Measurements from ENCODE around the gene NRF1.

Gene NRF1

GRCh38 chr7:129644634-129645230, 33.2 kb downstream of the NRF1 start:
- Histone ChIP-seq H3K36me3 (ENCODE audit: control insufficient read depth, insufficient read depth, low read length) (no peaks in the 10 kb centered on the region; the same call in 1 of the 2 replicates), H3K4me3 (replicated peaks; ENCODE audit: low read depth, low read length) (no peak overlapping the region), H3K27me3 (replicated peaks; ENCODE audit: control insufficient read depth, insufficient read depth, low read length) (no peaks in the 10 kb centered on the region)
- no peak for DNase-seq (ENCODE audit: extremely low read depth, insufficient read length)
- TF ChIP-seq CTCF (IDR thresholded peaks at IDR 0.05; ENCODE audit: insufficient read depth, low read length, poor library complexity, severe bottlenecking): peak; percentile 23

- TF ChIP-seq CTCF (IDR thresholded peaks at IDR 0.05; ENCODE audit: insufficient read depth, low read length, poor library complexity, severe bottlenecking): no peak
- no peaks in the 10 kb centered on the region for H3K36me3 ChIP-seq (ENCODE audit: control insufficient read depth, insufficient read depth, low read length)
- no peak for DNase-seq (ENCODE audit: extremely low read depth, insufficient read length)
- H3K27me3 ChIP-seq (replicated peaks; ENCODE audit: control insufficient read depth, insufficient read depth, low read length): no peaks in the 10 kb centered on the region
- no peak overlapping the region for H3K4me3 ChIP-seq (replicated peaks; ENCODE audit: low read depth, low read length)
These were observed 35.0 kb downstream of the NRF1 start for GRCh38 chr7:129646369-129647021.

- no peak for DNase-seq (ENCODE audit: extremely low read depth, insufficient read length)
- no peaks in the 10 kb centered on the region for H3K36me3 ChIP-seq (ENCODE audit: control insufficient read depth, insufficient read depth, low read length)
- H3K4me3 ChIP-seq (replicated peaks; ENCODE audit: low read depth, low read length): no peak overlapping the region
- H3K27me3 ChIP-seq (replicated peaks; ENCODE audit: control insufficient read depth, insufficient read depth, low read length): no peaks in the 10 kb centered on the region
- no peak for TF ChIP-seq CTCF (IDR thresholded peaks at IDR 0.05; ENCODE audit: insufficient read depth, low read length, poor library complexity, severe bottlenecking)
These were observed 37.7 kb downstream of the NRF1 start for GRCh38 chr7:129649128-129649690.

- no peak for DNase-seq (ENCODE audit: extremely low read depth, insufficient read length)
- H3K36me3 ChIP-seq (ENCODE audit: control insufficient read depth, insufficient read depth, low read length): no peaks in the 10 kb centered on the region
- H3K4me3 ChIP-seq (replicated peaks; ENCODE audit: low read depth, low read length): no peak overlapping the region
- TF ChIP-seq CTCF (IDR thresholded peaks at IDR 0.05; ENCODE audit: insufficient read depth, low read length, poor library complexity, severe bottlenecking): no peak
- H3K27me3 ChIP-seq (replicated peaks; ENCODE audit: control insufficient read depth, insufficient read depth, low read length): no peaks in the 10 kb centered on the region
These were observed 38.7 kb downstream of the NRF1 start for GRCh38 chr7:129650056-129650758.

GRCh38 chr7:129652914-129653313, 41.4 kb downstream of the NRF1 start:
- DNase-seq (ENCODE audit: extremely low read depth, insufficient read length): no peak
- TF ChIP-seq CTCF (IDR thresholded peaks at IDR 0.05; ENCODE audit: insufficient read depth, low read length, poor library complexity, severe bottlenecking): no peak
- Histone ChIP-seq H3K27me3 (replicated peaks; ENCODE audit: control insufficient read depth, insufficient read depth, low read length) (no peaks in the 10 kb centered on the region), H3K4me3 (replicated peaks; ENCODE audit: low read depth, low read length) (no peak overlapping the region), H3K36me3 (ENCODE audit: control insufficient read depth, insufficient read depth, low read length) (peaks cover 2% of the 10 kb centered on the region)
